HG02981 (cell line): ENCODE results near the gene RHBDD1.
A peak's percentile ranks its signal among the peaks of the same experiment; 100 is the strongest.

ENCODE experiments used
- ATAC-seq: cut with Tn5 transposase; IDR thresholded peaks from one replicate; pipeline ENCODE4 v1.9.1; 2021; ENCODE audit warnings: mild to moderate bottlenecking, moderate library complexity; ENCODE audit not compliant: unreplicated experiment

RHBDD1 gene

GRCh38 chr2:226835796-226836547, at the start of gene RHBDD1:
RHBDD1 (plus strand) TSS chr2:226836054; CDS start chr2:226864694, 28,640 bp downstream.
- peak; percentile 84 for ATAC-seq

GRCh38 chr2:226788064-226788463, 47.8 kb upstream of the RHBDD1 start:
- no peak for ATAC-seq

GRCh38 chr2:226788881-226789490, 46.9 kb upstream of the RHBDD1 start:
- no peak for ATAC-seq

- no peak for ATAC-seq
These were observed 45.8 kb upstream of the RHBDD1 start for GRCh38 chr2:226790011-226790410.

- ATAC-seq = no peak
These were observed 45.4 kb upstream of the RHBDD1 start for GRCh38 chr2:226790431-226790830.

DNA sequence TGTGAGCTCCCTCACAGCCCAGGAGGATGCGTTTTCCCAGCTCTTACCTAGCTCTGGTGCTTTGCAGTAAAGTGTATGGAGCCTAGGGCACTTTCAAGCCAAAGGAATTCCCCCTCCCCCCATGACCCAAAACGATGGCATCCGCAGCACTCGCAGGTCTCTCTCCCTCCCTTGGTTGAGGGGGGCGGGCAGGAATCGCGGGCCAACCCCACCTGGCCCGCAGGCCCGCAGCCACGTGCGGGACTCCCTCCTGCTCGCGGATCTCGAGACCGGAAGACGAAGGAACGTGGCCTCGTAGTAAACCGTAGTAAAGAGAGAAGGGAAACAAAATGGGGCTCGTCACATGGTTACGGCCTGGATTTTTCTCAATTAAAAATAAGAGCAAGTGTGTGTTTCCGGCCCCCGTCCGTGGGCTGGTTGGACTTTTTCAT, 44.8 kb upstream of the RHBDD1 start:
- peak; percentile 64 for ATAC-seq

DNA sequence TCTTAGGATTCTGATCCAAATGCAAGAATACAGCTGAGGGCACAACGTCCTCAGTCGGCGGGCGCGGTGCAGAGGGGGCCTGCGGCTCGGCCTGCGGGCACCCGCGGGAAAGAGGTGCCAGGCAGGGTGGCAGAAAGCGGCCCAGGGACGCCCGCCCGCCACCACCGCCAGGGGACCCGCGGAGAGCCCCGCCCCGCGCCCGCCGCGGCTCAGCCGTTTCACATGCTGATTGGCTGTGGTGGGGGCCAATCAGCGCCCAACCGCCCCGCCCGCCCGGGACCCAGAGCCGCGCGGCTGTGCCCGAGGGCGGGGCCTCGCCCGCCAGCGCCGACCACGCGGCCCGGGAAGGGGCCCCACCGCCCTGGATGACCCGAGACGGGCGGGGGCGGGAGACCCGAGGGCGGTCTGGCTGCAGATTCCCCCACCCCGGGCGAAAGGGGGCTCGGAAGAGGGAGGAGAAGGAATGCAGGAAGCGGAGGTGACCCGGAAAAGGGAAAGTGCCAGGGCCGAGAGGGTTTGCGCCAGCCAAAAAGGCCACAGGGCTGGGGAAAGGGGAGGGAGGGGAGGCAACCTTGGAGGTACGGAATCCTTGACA, 44.3 kb upstream of the RHBDD1 start:
- ATAC-seq = peak; percentile 99

GRCh38 chr2:226792155-226792881, 43.5 kb upstream of the RHBDD1 start:
- no peak for ATAC-seq

GRCh38 chr2:226793646-226794045, 42.2 kb upstream of the RHBDD1 start:
- ATAC-seq = no peak

DNA sequence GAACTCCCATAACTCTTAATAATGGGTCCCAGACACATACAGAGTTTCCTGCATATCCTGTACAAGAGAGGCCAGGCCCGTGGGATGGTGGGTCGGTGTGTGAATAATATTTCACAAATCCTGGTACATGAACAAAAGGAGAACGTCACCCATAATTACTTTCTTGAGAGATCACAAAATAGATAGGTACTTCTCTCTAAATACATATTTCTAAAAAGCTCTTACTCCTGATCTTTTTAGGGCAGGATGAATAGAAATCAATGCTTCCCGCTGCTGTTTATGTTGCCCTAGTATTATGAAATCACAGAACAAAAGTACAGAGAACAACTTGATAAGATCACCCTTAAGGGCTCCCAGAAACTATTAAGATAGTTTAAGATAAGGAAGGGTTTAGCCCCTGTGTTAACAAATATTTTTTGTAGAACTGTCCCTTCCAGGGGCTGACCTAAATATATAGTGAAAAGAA, 41.6 kb upstream of the RHBDD1 start:
- ATAC-seq = no peak

- ATAC-seq = no peak
These were observed 41.1 kb upstream of the RHBDD1 start for GRCh38 chr2:226794751-226795171.

DNA sequence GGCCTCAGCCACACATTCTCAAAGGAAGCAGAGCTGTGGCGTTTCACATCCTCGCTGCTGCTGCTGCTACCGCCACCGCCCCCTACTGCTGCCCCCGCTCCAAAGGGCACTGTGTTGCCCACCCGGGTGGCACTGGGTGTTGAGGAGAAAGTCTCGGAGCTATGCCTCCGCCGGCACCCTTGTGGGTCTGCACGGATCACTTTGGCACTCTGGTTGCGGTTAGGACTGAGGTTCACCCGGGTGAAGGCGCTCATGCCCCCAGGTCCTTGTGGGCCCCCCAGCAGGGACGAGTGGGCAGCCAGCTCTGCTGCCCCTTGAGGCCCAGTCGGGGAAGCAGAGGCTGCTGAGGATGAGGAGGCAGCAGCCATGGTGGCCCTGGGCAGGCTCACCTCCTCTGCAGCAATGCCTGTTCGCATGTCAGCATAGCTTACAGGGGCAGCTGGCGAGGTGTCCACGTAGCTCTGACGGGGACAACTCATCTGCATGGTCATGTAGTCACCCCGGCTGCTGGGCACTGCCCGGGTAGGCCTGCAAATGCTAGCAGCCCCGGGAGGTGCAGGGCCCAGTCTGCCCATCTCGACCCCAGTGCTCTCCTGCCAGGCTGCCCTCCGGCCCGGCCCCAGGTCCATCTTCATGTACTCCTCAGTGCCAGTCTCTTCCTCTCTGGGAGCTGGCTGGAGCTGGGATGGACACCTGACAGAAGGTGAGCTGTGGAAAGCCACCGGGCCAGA, 40.4 kb upstream of the RHBDD1 start:
- ATAC-seq = no peak

- no peak for ATAC-seq
These were observed 39.6 kb upstream of the RHBDD1 start for GRCh38 chr2:226796012-226796839.

- no peak for ATAC-seq
These were observed 39.0 kb upstream of the RHBDD1 start for GRCh38 chr2:226796840-226797288.

DNA sequence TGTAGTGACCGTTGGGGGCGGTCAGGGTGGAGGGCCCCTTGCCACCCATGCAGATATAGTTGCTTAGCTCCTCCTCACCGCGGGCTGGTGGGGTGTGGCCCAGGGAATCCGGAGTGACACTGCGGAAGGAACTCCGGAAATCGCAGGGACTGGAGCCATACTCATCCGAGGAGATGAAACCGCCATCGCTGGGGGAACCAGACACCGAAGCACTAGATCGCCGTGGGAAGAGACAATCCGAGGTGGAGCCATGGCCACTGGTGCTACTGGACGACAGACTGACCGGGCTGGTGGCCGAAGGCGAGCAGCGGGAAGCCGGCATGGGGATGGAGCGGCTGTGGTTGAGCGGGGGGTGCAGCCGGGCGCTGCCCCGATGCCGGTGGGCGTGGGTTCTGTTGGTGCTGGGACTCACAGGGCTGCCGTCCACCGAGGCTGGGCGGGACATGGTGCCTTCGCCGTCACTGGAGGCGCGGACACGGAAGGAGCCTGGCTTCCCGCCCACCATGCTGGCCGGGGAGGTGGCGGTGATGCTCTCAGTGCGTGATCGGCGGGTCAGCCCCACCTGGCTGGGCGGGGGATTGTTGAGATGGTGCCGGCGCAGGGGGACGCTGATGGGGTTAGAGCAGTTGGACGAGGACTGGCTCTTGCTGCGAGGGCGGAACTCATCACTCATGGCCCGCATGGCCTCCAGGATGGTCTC, 38.4 kb upstream of the RHBDD1 start:
- ATAC-seq = no peak

DNA sequence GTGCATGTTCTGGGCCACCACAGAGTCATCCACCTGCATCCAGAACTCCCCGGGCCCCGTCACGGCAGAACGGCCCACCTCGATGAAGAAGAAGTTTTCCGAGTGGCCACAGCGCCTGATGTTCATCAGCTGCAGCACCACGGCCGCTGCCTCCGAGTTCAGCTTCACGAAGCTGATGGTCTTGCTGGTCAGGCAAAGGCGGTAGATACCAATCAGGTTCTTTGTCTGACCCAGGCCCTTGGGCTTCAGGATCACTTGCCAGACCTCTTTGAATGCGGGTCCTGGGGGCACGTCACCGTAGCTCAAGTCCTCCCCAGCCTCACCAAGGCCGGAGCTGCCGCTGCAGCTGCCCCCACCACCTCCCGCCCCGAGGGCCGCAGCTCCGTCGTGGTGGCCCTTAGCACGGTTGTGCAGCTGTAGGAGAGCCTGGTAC, 37.8 kb upstream of the RHBDD1 start:
- ATAC-seq = no peak

- ATAC-seq = peak; percentile 17
These were observed 37.2 kb upstream of the RHBDD1 start for GRCh38 chr2:226798422-226799210.
